GM12801 (cell line): ENCODE data around the gene CACNG3.

Experiments
- CTCF ChIP-seq: IDR thresholded peaks from one replicate; pipeline ENCODE4 v1.5.1; 2011; ENCODE audit warnings: control low read depth; ENCODE audit not compliant: insufficient read length; ENCODE audit errors: extremely low read depth

Gene CACNG3

GRCh38 chr16:24378999-24379398 lies 122.9 kb downstream of the CACNG3 start:
- no peak for TF ChIP-seq CTCF

GRCh38 chr16:24381470-24382118 lies 125.5 kb downstream of the CACNG3 start:
- TF ChIP-seq CTCF = no peak

GRCh38 chr16:24382762-24383407 lies 126.8 kb downstream of the CACNG3 start:
- no peak for TF ChIP-seq CTCF

- TF ChIP-seq CTCF = no peak
Observed at GRCh38 chr16:24394341-24394740, 138.2 kb downstream of the CACNG3 start.

GRCh38 chr16:24396350-24397271 lies 140.5 kb downstream of the CACNG3 start:
- no peak for TF ChIP-seq CTCF

- no peak for TF ChIP-seq CTCF
Observed at GRCh38 chr16:24409045-24409444, 152.9 kb downstream of the CACNG3 start.
